NCI-H1105 (cell line): Measurements from ENCODE around the gene GTF2H1.
"Not testable (repeated sequence)": the region's sequence is repeated elsewhere in the genome, so short reads cannot be mapped to it uniquely, and the experiment has no call there.

Experiments used
- DNase-seq: peaks from one replicate; lab custom pipeline; 2025; lab: John Stamatoyannopoulos, UW

Gene GTF2H1

GRCh38 chr11:18319914-18320313 lies 2.5 kb upstream of the GTF2H1 start:
- DNase-seq: no peak

GRCh38 chr11:18320617-18321016 lies 1.8 kb upstream of the GTF2H1 start:
- DNase-seq: no peak

- no peak for DNase-seq
Measured at GRCh38 chr11:18321578-18321968, 794 bp upstream of the GTF2H1 start.

GRCh38 chr11:18322818-18323570 lies 627 bp downstream of the GTF2H1 start:
- no peak for DNase-seq

- not testable (repeated sequence) for DNase-seq
Measured at GRCh38 chr11:18323881-18324280, 1.5 kb downstream of the GTF2H1 start.

GRCh38 chr11:18324381-18324780 lies 2.0 kb downstream of the GTF2H1 start:
- no peak for DNase-seq

- DNase-seq: no peak
Measured at GRCh38 chr11:18329196-18329870, 7.0 kb downstream of the GTF2H1 start.

GRCh38 chr11:18330921-18331320 lies 8.6 kb downstream of the GTF2H1 start:
- DNase-seq: no peak

- DNase-seq: no peak
Measured at GRCh38 chr11:18332302-18332701, 9.9 kb downstream of the GTF2H1 start.

GRCh38 chr11:18332891-18333290 lies 10.5 kb downstream of the GTF2H1 start:
- no peak for DNase-seq

- no peak for DNase-seq
Measured at GRCh38 chr11:18347471-18348125, 25.2 kb downstream of the GTF2H1 start.

- DNase-seq: no peak
Measured at GRCh38 chr11:18352581-18352980, 30.2 kb downstream of the GTF2H1 start.

- DNase-seq: no peak
Measured at GRCh38 chr11:18358646-18359045, 36.3 kb downstream of the GTF2H1 start.

- no peak for DNase-seq
Measured at GRCh38 chr11:18361154-18361553, 38.8 kb downstream of the GTF2H1 start.

GRCh38 chr11:18364495-18365073 lies 42.2 kb downstream of the GTF2H1 start:
- no peak for DNase-seq

GRCh38 chr11:18365741-18366140 lies 43.4 kb downstream of the GTF2H1 start:
- no peak for DNase-seq

- no peak for DNase-seq
Measured at GRCh38 chr11:18366286-18366685, 43.9 kb downstream of the GTF2H1 start.

GRCh38 chr11:18367431-18367830 lies 45.1 kb downstream of the GTF2H1 start:
- no peak for DNase-seq

GRCh38 chr11:18368221-18368620 lies 45.9 kb downstream of the GTF2H1 start:
- no peak for DNase-seq

GRCh38 chr11:18369398-18369797 lies 47.0 kb downstream of the GTF2H1 start:
- no peak for DNase-seq

GRCh38 chr11:18371279-18371678 lies 48.9 kb downstream of the GTF2H1 start:
- DNase-seq: no peak

GRCh38 chr11:18372201-18372600 lies 49.8 kb downstream of the GTF2H1 start:
- DNase-seq: no peak

GRCh38 chr11:18374956-18375355 lies 52.6 kb downstream of the GTF2H1 start:
- no peak for DNase-seq
